GM18498 (cell line): Measurements from ENCODE around the gene PES1.
"Not testable (repeated sequence)": the region's sequence is repeated elsewhere in the genome, so short reads cannot be mapped to it uniquely, and the experiment has no call there.

Experiments used
- ATAC-seq: cut with Tn5 transposase; IDR thresholded peaks from one replicate; pipeline ENCODE4 v1.9.1; 2021; ENCODE audit warnings: mild to moderate bottlenecking, moderate library complexity; ENCODE audit not compliant: unreplicated experiment

Gene PES1

DNA sequence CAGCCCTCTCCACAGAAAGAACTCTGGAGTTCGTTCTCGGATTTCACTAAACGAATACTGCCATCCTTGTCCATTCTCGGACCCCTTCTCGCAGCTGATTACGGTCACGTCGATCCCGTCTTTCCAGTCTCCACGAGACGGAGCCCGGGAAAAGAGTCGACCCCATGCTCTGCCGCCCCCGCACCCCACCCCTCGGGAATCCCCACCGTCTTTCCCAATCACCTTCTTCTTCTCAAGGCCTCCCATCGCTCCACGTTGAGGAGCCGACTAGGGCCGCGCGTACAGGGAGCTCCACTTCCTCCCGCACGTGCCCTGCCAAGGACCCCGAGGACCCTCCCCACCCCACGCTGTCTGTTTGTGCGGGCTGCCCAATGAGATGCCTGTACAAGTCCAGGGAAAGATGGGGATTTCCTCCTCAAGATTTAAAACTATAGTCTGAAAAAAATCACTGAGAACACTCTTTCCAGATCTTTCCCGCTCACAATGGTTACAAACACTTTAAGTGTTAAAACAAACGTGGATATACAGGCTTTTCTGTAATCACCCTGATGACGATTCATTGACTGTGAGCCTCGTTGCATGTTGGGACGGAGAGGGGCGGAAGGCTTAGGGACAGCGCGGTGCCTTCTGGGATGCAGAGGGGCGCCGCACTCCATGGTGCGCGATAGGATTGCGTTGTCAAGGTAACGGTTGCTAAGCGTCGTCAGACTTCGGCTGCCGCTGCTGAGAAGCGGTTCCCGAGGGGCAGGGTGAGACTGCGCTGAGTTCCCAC, at the start of gene PES1:
PES1 (minus strand) TSS at position 323 of the 772 bp plus-strand sequence; CDS start at position 246, 77 bp downstream.
- ATAC-seq: peak; percentile 97

GRCh38 chr22:30640839-30641430, 49.2 kb upstream of the PES1 start:
- ATAC-seq: no peak

DNA sequence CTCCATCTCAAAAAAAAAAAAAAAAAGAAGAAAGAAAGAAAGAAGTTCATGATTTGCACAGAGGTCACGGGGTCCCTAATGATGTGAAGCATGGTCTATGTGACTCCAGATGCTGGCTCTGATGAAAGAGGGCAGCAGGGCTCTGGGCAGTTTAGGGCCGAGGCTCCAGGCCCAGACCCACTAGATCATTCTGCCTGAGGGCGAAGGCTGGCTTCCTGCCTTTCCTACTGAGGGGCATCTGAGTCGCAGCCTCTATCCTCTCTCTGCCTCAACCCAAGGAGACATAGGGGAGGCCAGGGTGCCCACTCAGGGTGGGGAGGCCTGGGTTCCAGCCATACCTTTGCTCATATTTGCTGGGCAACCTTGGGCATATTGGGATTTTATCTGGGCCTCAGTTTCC, 48.7 kb upstream of the PES1 start:
- ATAC-seq: no peak

- no peak for ATAC-seq
Observed at GRCh38 chr22:30637701-30638114, 46.0 kb upstream of the PES1 start.

DNA sequence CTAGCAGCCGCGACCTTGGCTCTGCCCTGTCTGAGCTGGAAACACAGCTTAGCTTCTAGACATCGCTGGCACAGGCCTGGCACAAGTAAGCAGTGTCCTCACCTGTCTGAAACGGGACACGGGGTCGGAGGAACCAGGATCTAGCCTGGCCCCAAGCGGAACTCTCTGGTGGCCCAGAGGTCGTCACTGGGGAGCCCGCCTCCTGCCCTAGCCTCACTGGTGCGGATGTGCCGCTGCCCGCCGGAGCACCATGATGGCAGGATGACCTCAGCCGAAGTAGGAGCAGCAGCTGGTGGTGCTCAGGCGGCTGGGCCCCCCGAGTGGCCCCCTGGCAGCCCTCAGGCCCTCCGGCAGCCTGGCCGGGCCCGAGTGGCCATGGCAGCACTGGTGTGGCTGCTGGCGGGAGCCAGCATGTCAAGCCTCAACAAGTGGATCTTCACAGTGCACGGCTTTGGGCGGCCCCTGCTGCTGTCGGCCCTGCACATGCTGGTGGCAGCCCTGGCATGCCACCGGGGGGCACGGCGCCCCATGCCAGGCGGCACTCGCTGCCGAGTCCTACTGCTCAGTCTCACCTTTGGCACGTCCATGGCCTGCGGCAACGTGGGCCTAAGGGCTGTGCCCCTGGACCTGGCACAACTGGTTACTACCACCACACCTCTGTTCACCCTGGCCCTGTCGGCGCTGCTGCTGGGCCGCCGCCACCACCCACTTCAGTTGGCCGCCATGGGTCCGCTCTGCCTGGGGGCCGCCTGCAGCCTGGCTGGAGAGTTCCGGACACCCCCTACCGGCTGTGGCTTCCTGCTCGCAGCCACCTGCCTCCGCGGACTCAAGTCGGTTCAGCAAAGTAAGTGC, 44.7 kb upstream of the PES1 start:
- ATAC-seq: peak; percentile 8

GRCh38 chr22:30635273-30636225, 43.8 kb upstream of the PES1 start, which contains the start of gene SLC35E4:
TSS of gene SLC35E4 (plus strand) at chr22:30635781. CDS start at chr22:30636451, 670 bp downstream.
- peak; percentile 80 for ATAC-seq

- peak; percentile 40 for ATAC-seq
Observed at GRCh38 chr22:30634471-30635233, 42.9 kb upstream of the PES1 start.

GRCh38 chr22:30631469-30631868, 39.8 kb upstream of the PES1 start:
- ATAC-seq: not testable (repeated sequence)

DNA sequence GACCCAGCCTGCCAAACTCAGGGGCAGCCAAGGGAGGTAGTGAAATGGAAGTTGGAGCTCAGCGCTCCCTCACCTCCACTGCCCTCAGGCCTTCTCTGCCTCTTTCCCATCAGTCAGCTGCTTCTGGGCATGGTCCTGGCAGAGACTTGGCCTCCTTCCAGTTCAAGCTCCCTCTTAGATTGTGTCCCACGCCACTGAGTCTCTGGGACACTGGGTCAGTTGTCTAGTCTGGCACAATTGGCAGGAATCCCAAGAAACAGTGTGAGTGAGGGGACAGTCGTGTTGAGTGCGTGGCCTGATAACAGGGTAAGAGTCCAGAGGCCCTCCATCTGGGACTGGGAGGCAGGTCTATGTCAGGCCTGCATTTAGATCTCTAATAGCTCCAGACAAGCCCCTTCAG, 36.8 kb upstream of the PES1 start:
- no peak for ATAC-seq

DNA sequence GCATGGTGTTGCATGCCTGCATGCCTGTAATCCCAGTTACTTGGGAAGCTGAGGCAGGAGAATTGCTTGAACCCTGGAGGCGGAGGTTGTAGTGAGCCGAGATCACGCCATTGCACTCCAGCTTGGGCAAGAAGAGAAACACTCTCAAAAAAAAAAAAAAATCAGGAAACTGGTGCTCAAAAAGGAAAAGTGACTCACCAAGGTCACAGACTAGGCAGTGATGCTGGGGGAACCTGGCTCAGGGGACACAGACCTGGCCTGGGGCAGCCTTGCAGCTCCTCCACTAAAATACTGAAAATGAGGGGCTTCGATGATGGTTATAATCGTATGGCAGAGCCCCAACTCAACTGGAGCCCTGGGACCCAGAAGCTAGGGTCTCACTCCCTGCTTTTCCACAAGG, 35.8 kb upstream of the PES1 start:
- ATAC-seq: no peak

GRCh38 chr22:30626413-30626812, 34.7 kb upstream of the PES1 start:
- ATAC-seq: no peak

GRCh38 chr22:30619909-30620308, 28.2 kb upstream of the PES1 start:
- not testable (repeated sequence) for ATAC-seq

DNA sequence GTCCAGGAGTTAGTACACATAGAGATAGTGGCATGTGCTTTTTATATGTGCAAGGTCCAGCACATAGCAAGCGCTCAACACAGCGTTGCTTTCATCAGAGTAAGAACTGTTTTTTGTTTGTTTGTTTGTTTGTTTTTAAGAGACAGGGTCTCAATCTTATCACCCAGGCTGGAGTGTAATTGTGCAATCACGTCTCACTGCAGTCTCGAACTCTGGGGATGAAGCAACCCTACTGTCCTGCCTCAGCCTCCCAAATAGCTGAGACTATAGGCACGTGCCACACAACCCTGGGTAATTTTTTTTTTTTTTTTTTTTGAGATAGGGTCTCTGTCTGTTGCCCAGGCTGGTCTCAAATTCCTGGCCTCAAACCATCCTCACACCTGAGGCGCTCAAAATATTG, 26.1 kb upstream of the PES1 start:
- ATAC-seq: no peak

- no peak for ATAC-seq
Observed at GRCh38 chr22:30615543-30615954, 23.8 kb upstream of the PES1 start.

DNA sequence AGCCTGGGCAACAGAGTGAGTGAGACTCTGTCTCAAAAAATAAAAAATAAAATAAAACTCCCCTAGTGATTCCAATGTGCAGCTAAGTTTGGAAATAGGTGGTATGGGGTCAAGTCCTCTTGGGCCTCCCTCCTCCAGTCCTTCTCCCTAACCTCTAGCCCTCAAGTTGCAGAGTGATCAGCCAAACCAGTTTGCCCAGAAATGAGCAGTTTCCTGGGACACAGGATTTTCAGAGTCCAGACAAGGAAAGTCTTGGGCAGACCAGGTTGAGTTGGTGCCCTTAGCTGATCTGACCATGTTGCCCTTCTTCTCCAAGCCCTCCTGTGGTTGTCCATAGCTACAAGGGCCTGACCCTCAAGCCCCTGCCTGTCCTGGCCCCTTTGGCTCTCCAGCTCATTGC, 23.2 kb upstream of the PES1 start:
- no peak for ATAC-seq

DNA sequence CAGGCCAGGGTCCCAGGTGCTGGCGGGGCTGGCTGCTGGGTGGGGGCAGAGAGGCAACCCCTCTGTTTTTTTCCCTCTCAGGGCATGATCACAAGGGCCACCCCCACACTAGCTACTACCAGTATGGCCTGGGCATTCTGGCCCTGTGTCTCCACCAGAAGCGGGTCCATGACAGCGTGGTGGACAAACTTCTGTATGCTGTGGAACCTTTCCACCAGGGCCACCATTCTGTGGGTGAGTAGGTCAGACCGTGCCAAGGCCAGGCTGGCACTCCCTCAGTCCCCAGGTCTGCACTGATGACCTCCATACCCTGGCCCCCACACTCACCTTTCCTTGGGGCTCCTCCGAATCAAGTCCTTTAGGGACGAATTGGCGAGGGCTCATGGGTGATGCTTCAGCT, 22.6 kb upstream of the PES1 start:
- no peak for ATAC-seq

DNA sequence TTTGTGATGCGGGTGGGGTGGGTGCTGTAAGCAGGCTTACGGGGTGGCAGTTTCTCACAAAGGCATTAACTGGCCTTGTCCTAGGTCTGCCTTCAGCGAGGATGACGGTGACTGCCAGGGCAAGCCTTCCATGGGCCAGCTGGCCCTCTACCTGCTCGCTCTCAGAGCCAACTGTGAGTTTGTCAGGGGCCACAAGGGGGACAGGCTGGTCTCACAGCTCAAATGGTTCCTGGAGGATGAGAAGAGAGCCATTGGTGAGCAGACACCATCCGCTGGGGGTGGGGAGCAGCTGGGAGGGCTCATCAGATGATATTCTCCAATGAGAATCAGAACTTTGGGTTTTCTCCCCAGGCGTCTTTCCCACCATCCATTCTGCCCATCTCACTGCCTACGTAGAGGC, 21.1 kb upstream of the PES1 start:
- ATAC-seq: no peak

DNA sequence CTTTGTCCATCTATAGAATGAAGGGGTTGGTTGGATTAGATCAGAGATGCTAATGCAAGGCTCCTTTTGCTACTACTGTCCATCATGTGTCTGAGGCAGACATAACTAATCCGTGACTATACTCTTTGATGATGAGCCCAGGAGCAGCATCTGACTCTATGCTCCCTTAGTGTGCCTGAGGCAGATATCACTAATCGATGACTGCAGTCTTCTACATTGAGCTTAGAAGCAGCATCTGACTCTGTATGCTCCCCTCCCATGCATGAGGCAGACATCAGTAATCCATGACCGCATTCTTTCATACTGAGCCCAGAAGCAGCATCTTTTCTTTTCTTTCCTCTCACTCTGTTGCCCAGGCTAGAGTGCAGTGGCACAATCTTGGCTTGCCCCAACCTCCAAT, 19.5 kb upstream of the PES1 start:
- ATAC-seq: no peak

DNA sequence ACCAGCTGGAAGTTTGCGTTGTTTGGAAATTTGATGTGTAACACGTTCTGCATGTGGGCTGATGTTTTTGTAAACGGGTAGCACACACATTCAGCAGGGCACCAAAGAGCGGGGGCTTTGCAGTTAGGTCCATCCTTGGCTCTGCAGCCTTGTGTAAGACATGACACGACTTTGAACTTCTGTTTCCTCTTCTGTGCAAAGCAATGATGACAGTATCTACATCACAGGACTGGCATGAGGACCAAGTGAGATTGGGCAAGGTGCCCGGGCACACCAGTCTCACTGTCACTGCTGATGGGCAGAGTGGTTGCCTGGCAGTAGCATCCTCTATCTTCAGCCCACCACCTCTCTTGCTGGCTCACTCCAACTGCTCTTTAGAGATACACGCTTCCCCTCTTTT, 18.6 kb upstream of the PES1 start:
- no peak for ATAC-seq
